Stimulated activated CD4-positive, alpha-beta T cell treated with anti-CD3 and anti-CD28 coated beads, TNF-alpha, amount 100 ng/mL, for 48 hours (primary cell): Measurements from ENCODE around the gene CCDC197.

ENCODE experiments used
- DNase-seq, 3 donors: peaks; one replicate each; pipeline ENCODE4 v3.0.0-alpha.2; 2020; ENCODE audit warnings: low read depth in 3 of 3

Gene CCDC197

GRCh38 chr14:94025720-94026119 is 28.6 kb downstream of the CCDC197 start:
- no peak for DNase-seq

- DNase-seq = peak; percentile 92 to 96 (median 93)
Observed at GRCh38 chr14:94026173-94026888, 29.2 kb downstream of the CCDC197 start, which contains the start of gene OTUB2. Gene OTUB2, plus strand, starts transcription at chr14:94026340. Its CDS starts 198 bp downstream, at chr14:94026538.

DNA sequence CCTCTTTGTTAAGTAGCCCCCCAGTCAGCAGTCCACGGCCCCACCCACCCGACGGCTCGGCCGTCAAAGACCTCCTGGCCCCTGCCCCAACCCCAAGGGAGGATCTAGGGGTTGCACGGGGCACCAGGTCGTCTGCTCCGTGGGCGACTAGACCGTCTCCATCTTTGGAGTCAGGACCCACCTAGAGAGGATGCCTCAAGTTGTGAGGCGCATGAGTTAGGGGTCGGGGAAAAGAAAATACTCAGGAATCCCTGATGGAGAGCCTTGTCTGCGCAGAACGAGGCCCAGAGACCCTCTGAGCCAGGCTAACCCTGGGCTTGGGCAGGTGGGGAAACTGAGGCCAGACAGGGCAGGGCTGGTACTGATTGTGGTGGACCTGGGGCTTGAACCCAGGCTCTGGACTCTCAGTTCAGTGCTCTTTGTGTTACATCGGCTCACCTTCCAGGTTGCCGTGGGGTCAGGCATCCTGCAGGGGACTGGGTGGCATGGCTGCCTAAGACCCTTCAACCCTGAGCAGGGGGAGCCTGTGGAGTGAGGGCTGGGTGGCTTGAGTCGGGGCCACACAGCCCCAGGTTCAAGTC is 29.9 kb downstream of the CCDC197 start:
- DNase-seq = no peak

- no peak for DNase-seq
Observed at GRCh38 chr14:94027566-94028449, 30.7 kb downstream of the CCDC197 start.

- DNase-seq = peak in 1 of 3 donors; percentile 27
Observed at GRCh38 chr14:94028450-94028826, 31.3 kb downstream of the CCDC197 start.

DNA sequence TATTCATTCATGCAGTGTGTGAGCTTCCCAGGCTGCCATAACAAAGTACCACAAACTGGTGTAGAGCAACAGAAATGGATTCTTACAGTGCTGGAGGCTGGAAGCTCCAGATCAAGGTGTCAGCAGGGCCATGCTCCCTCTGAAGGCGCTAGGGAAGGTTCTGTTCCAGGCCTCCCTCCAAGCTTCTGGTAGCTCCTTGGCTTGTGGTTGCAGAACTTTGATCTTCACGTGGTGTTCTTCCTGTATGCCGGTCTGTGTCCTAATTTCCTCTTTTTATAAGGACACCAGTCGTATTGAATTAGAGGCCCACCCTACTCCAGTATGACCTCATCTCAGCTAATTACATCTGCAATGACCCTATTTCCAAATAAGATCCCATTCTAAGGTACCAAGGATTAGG is 32.2 kb downstream of the CCDC197 start:
- DNase-seq = no peak

DNA sequence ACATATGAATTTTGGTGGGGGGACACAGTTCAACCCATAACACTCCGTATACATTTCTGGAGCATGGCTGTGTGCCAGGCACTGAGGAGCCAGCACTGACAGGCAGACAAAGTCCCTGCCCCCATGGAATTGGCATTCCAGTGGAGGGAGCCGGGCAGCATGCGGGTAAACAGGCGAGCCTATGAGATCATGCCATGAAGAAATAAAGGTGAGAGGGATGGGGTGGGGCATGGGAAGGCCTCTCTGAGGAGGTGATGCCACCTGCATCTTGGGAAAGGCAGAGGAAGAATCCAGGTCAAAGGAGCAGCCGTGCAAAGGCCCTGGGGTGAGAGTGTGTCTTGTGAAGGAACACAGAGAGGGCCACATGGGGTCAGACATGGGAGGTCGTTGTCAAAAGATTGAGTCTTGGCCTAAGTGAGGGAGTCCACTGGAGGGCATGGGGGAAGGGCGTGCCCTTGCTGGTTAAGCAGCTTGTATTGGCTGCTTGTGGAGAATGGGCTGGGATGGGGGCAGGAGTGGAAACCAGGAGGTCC is 32.6 kb downstream of the CCDC197 start:
- DNase-seq = no peak

DNA sequence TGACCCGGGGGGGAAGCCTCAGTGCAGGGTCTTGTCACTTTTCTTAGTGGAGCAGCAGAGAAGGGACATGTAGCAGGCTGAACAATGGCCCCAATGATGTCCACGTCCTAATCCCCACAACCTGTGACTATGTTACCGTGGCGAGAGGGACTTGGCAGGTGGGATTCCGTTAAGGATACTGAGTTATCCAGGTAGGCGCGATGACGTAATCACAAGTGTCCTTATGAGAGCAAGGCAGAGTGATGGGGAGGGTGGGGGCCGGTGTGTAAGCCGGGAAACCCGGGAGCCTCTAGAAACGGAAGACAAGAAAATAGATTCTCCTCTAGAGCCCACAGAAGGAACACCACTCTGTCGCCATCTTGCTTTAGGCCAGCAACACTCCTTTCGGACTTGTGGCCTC is 33.5 kb downstream of the CCDC197 start:
- DNase-seq = no peak

DNA sequence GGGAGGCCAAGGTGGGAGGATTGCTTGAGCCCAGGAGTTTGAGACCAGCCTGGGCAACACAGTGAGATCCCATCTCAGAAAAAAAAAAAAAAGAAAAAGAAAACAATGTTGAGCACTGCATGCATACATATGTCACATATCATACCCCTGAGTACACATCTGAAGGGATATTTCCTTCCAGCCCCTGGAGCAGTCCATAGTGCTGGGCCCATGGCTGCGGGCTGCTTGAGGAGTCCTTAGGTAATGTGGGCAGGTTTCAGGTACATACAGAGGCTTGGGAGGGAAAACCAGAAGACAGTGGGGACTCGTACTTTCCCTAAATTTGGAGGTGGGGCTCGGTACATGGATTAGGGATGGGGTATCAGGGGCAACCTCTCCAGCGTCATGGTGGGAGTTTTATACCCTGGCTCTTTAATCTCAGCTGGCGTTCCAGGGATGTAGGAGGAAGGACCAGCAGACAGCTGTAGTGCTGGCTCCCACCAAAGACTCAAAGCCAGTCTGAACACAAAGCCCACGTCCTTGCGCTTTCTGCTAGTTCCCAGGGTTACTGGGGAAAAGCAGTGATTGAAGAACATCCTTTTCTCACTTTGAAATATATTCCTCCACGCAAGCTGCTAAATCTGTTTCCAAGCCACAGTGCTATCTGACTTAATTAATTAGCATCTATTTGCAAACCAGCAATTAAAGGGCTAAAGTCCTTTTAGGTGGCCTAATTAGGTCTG is 34.2 kb downstream of the CCDC197 start:
- DNase-seq = no peak

GRCh38 chr14:94031883-94032279 is 34.8 kb downstream of the CCDC197 start:
- no peak for DNase-seq

DNA sequence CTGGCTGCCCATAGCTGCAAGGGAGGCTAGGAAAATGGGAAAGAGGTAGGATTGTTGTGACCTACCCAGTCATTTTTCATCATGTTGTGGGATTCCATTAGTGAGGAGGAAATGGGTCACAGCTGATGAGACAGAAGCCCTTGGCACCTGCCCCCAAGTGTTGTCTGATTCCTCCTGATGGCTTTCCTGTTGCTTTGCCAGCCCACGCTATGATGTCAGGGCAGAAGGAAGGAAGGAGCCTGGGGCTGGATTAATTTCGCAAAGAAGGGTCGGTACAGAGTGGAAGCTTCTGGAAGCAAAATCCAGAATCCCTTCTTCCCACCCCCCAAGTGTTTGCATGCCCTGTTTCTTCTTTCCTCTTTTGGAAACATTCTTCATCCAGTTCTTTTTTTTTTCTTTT is 37.8 kb downstream of the CCDC197 start:
- DNase-seq = no peak

DNA sequence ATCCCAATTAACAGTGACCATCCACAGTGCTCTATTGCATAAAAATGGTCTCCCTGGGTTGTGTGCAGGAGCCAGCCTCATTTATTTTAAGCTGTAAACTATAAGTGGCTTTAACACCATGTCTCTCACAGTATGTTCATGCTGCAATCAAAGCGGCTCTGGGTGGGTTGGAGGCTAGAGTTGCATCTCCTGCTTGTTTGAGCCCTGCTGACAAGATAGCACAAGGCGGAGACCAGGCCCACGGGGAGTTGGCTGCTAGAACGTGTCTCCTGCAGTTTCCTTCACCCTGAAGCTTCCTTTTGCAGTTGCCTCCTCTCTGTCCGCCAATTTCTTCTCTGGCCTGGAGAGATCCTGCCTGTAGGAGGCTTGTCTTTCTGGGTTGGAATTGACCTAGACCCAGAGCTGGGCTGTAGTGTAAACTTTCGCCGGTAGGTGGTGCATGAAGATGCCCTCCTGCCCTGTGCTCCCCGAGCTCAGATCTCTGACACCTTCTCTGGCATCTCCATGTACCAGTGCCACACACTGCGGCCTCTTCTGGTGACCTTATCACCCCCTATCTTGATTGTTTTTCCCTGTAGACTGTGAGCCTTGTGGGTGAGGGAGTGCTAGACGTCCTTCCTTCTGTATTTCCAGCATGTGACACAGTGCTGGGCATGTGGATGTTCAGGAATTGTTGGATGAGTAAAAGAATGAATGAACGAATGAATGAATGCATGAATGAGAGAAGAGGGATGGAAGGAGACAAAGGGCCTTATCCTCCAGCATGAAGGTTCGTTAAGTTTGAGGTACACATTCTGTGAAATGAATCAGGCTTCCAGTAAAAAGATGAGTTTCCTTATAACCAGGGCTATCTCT is 39.4 kb downstream of the CCDC197 start:
- peak; percentile 55 to 67 (median 60) for DNase-seq

GRCh38 chr14:94037954-94038353 is 40.9 kb downstream of the CCDC197 start:
- no peak for DNase-seq

- DNase-seq = no peak
Observed at GRCh38 chr14:94038510-94038909, 41.4 kb downstream of the CCDC197 start.

DNA sequence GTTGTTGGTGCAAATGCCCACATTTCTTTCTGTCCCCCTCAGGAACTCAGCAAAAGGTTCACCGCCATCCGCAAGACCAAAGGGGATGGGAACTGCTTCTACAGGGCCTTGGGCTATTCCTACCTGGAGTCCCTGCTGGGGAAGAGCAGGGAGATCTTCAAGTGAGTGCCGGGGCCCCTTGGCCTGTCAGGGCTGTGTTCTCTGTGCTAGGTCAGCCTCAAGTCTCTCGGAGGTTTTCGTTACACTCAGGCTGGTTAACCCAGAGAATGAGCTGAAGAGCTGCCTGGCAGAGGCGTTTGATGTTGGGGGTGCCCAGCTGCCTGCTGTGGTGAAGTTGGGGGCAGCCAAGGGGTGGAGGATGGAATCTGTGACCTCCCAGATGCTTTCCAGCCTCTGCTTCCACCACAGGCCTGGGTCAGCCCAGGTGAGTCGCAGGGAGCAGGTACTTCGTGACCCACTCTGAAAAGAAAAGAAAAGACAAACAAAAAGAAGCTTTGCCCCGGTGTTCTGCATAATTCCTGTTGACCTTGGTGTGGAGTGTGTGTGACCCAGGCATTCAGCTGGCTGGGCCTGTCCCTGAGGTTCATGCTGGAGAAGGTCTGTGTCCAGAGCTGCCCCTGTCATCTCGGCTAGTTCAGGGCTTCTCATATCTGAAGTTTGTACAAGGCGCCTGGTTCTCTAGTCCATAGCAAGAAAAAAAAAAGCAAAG is 42.0 kb downstream of the CCDC197 start:
- DNase-seq = no peak

- no peak for DNase-seq
Observed at GRCh38 chr14:94040247-94040646, 43.1 kb downstream of the CCDC197 start.

DNA sequence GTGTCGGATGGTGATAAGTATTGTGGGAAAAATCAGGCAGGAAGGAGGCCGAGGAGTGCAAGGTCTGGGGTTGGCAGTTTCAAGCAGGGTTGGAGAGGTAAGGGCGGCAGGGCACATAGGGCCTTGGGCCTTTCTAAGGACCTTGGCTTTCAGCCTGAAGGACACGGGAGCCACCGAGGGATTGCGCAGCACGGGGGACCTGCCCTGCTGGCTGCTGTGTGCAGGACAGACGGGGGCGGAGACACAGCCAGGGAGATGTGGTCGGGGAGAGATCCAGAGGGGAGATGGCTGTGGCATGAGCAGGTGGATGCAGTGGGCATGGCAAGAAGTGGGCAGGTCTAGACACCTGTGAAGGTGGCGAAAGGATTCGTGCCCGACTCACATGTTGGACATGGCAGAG is 43.7 kb downstream of the CCDC197 start:
- no peak for DNase-seq

DNA sequence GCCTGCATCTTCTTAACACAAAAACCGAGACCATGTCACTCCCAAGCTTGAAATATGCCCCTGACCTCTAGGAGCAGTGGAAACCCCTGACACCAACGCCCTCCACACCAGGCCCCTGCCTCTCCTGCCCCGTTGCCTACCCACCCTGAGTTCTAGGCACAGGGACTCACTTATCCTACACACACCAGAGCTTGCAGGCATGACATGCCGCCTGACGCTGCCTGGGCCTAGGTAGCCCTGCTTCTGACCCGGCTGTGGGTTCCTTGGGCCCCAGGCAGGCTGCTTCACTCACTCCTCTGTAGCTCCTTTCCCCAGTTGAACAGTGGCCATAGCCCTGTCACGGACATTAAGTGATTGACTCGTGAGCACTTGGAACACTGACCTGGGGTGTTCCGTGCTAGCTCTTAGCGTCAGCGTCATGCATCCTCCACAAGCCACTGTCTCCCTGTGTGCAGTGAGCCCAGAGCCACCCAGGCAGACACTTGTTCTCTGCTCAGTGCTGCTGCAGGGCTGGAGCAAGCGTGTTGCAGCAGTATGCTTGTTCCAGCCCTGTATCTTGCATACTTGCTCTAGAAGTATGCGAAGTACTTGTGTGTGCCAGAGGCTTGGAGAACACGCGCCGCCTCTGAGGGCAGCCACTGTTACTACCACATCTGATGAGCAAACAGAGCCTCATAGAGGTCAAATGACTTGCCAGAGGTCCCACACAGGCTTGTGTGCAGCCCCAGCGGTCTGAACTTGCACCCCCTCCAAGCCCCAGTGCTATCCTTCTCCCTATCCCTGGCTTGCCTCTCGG is 44.6 kb downstream of the CCDC197 start:
- DNase-seq = no peak

- DNase-seq = no peak
Observed at GRCh38 chr14:94042433-94043091, 45.5 kb downstream of the CCDC197 start.
